HG03520 (cell line): ENCODE measurements around the gene PHF20.
A peak's percentile ranks its signal among the peaks of the same experiment; 100 is the strongest.
"Not testable (repeated sequence)": the region's sequence is repeated elsewhere in the genome, so short reads cannot be mapped to it uniquely, and the experiment has no call there.

Source experiments
- ATAC-seq: cut with Tn5 transposase; IDR thresholded peaks from one replicate; pipeline ENCODE4 v1.9.1; 2021; ENCODE audit warnings: mild to moderate bottlenecking, moderate library complexity; ENCODE audit not compliant: unreplicated experiment

PHF20 gene

DNA sequence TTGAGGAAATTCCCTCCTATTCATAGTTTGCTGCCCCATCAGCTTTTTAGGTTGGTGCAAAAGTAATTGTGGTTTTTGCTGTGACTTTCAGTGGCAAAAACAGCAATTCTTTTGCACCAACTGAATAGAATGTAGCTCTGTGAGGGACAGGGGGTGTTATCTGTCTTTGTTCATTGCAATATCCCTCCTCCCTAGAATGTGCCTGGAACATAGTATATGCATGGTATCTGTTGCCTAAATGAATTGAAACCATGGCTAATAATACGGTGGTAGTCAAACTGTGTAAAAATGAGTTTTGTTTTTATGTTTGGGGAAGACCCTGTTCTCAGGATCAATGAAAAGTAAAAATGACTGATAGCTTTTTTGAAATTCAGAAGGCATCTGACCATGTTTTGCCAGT, 137.4 kb downstream of the PHF20 start:
- ATAC-seq: no peak

GRCh38 chr20:35909796-35910195, 138.0 kb downstream of the PHF20 start:
- no peak for ATAC-seq

GRCh38 chr20:35910254-35910653, 138.4 kb downstream of the PHF20 start:
- no peak for ATAC-seq

DNA sequence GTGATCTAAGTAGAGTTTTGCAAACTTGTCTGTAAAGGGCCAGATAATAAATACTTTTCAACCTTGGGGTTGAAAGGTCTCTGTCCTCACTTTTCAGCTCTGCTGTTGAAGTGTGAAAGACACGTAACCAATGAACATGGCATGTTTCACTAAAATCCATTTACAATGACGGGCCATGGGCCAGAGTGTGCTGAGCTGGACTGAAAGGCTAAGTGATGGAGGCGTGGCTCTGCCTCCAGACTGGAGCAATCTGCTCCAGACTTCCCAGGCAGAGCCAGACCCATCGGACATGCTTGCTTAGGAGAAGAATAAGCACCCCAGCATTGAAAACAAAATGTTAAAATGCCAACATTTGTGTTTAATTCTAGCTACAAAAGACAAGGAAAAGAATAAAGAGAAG, 141.1 kb downstream of the PHF20 start:
- no peak for ATAC-seq

- ATAC-seq: no peak
Measured at GRCh38 chr20:35917077-35917476, 145.3 kb downstream of the PHF20 start.

DNA sequence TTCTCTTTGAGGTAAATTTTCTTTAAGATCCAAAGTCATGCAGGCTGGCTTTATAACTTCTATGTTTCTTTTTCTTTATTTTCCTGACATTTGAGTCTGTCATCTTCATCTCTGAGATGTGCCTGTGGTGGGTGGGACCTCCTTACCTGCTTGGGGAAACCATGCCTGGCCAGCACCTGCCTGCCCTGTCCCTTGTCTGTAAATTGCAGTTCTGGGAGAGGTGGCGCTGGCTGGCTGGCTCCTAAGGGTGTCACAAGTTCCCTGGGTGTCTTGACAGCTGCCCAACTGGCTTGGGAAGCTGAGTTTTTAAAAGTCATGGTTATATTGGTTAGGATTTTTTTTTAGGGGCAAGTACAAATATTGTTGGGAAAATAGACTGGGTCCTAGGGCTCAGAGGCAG, 146.2 kb downstream of the PHF20 start:
- ATAC-seq: no peak

DNA sequence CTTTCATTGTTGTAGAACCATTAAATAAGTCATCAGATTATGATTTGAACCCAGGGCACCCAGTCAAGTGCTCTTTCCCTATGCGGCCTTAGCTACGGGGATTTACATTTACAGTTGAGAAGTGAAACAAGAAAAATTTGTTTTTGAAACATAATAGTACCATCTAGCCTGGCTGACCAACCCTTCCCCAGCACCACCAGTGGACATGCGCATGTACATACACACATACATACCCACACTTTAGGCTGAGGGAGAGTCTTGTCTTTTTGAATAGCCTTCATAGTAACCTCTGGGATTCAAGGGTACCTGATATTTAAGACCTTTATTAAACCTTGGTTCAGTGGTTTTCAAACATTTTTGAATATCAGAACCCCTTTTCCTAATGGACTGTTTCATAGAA, 148.7 kb downstream of the PHF20 start:
- no peak for ATAC-seq

- no peak for ATAC-seq
Measured at GRCh38 chr20:35929301-35929700, 157.5 kb downstream of the PHF20 start.

DNA sequence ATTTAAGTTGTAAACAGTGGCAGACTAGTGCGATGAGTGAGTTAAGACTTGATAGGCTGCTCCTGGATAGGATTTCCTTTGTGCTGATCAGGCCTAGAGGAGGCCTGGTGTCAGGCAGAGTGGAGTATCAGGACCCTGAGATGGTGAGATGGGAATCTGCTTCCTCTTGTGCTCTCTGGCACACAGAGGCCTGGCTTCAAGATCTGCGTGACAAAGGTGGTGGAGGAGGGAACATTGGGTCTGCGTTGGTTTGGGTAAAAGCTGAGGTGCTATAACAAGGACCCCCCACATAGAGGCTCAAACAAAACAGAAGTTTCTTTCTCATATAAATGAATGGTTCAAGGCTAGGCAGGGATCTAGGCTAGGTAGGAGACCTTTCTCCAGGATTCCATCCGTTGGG, 162.2 kb downstream of the PHF20 start:
- ATAC-seq: no peak

DNA sequence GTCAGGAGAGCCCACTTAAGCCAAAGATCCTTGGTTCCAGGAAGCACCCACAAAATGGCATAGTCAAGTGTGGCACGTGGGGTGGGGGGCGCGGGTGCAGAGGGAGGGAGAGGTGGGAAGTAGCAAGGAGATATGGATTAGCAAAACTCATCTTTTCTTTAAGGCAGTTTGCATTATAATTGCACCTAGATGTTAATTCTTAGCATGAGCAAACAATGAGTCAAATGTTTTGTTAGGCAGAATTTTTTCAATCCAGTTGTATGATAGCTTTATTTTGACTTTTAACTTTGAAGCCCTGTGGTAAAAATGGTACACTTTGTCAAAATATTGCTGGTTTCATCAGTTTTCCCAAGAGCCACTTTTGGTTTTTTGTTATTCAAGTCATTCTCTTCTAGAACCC, 167.4 kb downstream of the PHF20 start:
- no peak for ATAC-seq

DNA sequence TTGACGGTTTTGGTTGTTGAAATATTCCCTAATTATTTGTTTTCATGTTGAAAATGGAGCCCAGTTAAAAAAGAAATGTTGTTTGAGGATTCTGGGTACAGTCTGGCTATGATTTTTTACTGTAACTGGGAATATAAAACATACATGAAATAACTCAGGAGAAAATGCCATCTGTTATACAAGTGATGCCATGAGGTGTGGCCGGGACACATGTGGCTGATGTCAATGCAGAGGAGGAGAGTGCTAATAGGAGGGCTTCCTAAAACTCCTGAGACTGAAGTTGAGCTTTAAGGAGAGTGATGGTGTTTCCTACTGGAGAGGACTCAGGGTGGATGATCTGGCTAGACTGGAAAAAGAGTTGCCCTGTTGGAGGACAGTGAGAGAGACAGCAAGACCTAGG, 169.8 kb downstream of the PHF20 start:
- no peak for ATAC-seq

DNA sequence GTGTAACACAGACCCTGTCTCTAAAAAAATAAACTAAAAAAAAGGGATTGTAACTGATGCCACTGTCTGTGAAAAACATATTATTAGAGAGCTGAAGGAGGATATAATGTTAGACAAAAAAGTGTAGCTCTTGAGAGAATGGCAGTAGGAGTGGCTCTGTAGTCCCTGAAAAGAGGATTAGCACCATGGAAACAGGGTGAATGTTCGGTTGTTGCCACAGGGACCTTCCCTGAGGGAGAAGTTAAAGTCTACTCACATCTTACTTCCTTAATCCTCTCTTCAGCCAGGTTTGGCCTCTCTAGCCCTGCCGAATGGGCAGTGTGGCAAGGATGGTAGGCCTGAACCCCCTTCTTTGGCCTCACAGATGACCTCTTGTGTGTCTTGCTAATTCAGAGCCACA, 170.4 kb downstream of the PHF20 start:
- ATAC-seq: no peak

DNA sequence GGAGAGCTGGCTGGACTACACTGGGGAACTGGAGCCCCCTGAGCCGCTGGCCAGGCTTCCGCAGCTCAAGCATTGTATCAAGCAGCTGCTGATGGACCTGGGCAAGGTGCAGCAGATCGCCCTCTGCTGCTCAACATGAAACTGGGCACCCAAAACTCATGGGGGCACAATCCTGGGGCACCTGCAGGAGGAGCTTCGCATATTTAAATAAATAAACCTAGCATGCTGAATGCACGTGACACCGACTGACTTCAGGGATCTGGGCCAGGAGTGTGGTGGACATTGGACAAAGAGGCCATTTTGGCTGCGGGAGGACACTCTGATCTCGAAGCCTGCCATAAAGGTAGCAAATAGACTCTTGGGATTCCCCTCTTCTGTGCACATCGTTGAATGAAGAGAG, 175.7 kb downstream of the PHF20 start:
- no peak for ATAC-seq

DNA sequence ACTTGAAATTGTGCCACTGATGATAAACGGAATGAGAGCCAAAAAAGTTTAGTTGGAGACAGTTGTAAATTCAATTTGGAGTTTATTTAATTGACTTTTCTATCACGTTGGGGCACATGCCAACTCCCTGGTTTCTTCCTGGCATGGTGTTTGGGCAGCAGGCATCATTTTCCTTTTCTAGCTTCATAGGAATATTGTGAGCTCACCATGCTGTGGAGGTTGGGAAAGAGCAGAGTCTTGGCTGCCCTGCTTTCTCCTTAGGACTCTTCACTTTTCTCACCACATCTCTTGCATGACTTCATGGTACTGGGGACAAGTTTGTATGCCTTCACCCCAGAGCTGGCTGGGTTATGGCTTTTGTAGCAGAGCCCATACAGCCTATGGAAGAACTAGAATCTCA, 176.1 kb downstream of the PHF20 start:
- ATAC-seq: no peak

GRCh38 chr20:35950093-35950492, 178.3 kb downstream of the PHF20 start:
- ATAC-seq: no peak

- ATAC-seq: not testable (repeated sequence)
Measured at GRCh38 chr20:35952080-35952479, 180.3 kb downstream of the PHF20 start.

DNA sequence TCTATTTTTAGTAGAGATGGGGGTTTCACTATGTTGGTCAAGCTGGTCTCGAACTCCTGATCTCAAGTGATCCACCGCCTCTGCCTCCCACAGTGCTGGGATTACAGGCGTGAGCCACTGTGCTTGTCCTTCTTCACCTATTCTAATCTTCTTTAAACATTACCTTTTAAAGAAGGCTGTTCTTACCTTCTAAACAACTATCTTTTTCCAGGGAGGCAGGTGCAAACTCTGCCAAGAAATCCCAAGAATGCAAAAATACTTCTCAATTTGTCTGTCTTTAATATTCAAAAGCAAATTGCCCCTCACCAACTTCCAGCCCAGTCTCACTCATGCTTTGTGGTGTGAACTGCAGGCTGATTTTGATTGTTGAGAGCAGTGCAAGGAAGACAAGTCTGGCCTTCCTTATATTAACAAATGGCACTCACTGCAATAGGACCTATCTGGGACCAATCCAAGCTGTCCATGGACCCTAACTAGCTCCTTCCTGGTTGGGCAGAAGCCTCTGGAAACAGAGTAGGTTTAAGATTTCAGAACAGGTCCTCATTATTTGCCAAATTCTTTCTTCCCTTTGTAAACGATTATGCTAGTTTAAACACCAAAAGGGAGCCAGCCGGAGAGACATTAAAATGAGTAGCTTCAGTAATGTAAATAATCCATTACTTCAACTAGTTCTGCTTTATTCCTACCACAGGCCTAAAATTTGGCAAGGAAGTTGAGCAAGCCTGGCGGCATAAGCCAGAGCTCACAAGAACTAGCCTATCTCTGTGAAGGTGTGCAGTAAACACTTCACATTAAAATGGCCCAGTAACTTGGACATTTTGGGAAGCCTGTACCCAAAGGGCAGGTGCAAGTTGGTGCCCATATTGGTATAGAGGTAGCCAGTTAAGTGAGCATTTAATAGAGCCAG, 180.9 kb downstream of the PHF20 start:
- no peak for ATAC-seq

GRCh38 chr20:35953387-35954199, 181.8 kb downstream of the PHF20 start:
- peak; percentile 15 for ATAC-seq

- peak; percentile 86 for ATAC-seq
Measured at GRCh38 chr20:35954200-35954906, 182.5 kb downstream of the PHF20 start, which contains the start of gene SCAND1. Gene SCAND1, minus strand, starts transcription at chr20:35954502. Its CDS starts 218 bp downstream, at chr20:35954284.

- ATAC-seq: peak; percentile 3
Measured at GRCh38 chr20:35954907-35955251, 183.1 kb downstream of the PHF20 start.

GRCh38 chr20:35956616-35957015, 184.8 kb downstream of the PHF20 start:
- ATAC-seq: no peak
